Measurements from ENCODE around the gene MOB3A. TPM values are rescaled to one million over a fixed set of nuclear protein-coding genes. Genes with fewer than 3 reads are reported as not detected.

The MOB3A gene
- total and polyA plus RNA-seq, 2 of the 8 experiments (the other 6 are each of a cell fraction or from before 2014, with no cell fraction given), result 9.2 to 9.6 TPM

GRCh38 chr19:2083174-2083854, 12.8 kb downstream of the MOB3A start:
- Histone ChIP-seq H3K9me3 (ENCODE audit: insufficient read depth in 2 of 2, low read depth in 1 of 2, low read length in 1 of 2) (no peaks in the 10 kb centered on the region), H3K9ac (replicated peaks in 1 of 4; ENCODE audit: extremely low read depth in 1 of 4, low read depth in 3 of 4, low read length in 3 of 4) (no peak overlapping the region; a peak in 1 of 7 replicates), H3K4me1 (replicated peaks in 1 of 4; ENCODE audit: control insufficient read depth in 3 of 4, insufficient read depth in 4 of 4, low read length in 3 of 4) (no peaks in the 10 kb centered on the region; a peak in 2 of 7 replicates), H2BK15ac (ENCODE audit: low read length) (no peak overlapping the region), H4K91ac (replicated peaks; ENCODE audit: insufficient read length, low read length) (no peak overlapping the region), H3K14ac (ENCODE audit: insufficient read length) (no peak overlapping the region), H3K4ac (replicated peaks; ENCODE audit: insufficient read length, low read depth, low read length) (no peak overlapping the region), H2BK5ac (ENCODE audit: low read depth, low read length) (no peak overlapping the region), H3K23me2 (ENCODE audit: low read depth, low read length) (no peaks in the 10 kb centered on the region), H2AK5ac (ENCODE audit: low read depth, low read length) (no peak overlapping the region), H2BK12ac (ENCODE audit: low read depth, low read length) (no peak overlapping the region), H3K4me3 (ENCODE audit: extremely low read depth in 1 of 4, insufficient read depth in 2 of 4, low read depth in 3 of 4, low read length in 4 of 4) (no peak overlapping the region), H3K56ac (replicated peaks; ENCODE audit: insufficient read length, low read depth, low read length) (no peak overlapping the region), H4K20me1 (replicated peaks in 1 of 2; ENCODE audit: control insufficient read depth in 1 of 2, insufficient read depth in 2 of 2, low read length in 2 of 2) (no peaks in the 10 kb centered on the region), H3K23ac (ENCODE audit: insufficient read length) (no peak overlapping the region), H3K18ac (ENCODE audit: extremely low read depth, low read length) (no peak overlapping the region), H2BK20ac (ENCODE audit: low read length) (no peak overlapping the region), H2BK120ac (replicated peaks; ENCODE audit: low read depth, low read length) (no peak overlapping the region), H3K36me3 (ENCODE audit: control insufficient read depth in 2 of 4, insufficient read depth in 4 of 4, low read length in 3 of 4) (no peaks in the 10 kb centered on the region; a peak in 1 of 8 replicates), H3K27me3 (replicated peaks in 1 of 4; ENCODE audit: control insufficient read depth in 3 of 4, extremely low read depth in 1 of 4, insufficient read depth in 3 of 4, low read length in 3 of 4) (no peaks in the 10 kb centered on the region), H3K79me1 (ENCODE audit: low read depth, low read length) (no peaks in the 10 kb centered on the region), H3K4me2 (ENCODE audit: insufficient read depth in 1 of 2, low read depth in 2 of 2, low read length in 2 of 2) (no peak overlapping the region), H4K8ac (ENCODE audit: extremely low read depth, insufficient read depth, low read length) (no peak overlapping the region), H3K27ac (ENCODE audit: low read depth, low read length) (no peak overlapping the region), H3K79me2 (ENCODE audit: control insufficient read depth in 1 of 2, insufficient read depth in 2 of 2, low read length in 2 of 2) (no peaks in the 10 kb centered on the region), H4K5ac (ENCODE audit: insufficient read length, low read depth, low read length) (no peak overlapping the region), H2AFZ (ENCODE audit: low read length) (no peak overlapping the region)
- DNase-seq (ENCODE audit: low read depth in 1 of 2, low spot score in 2 of 2), result no peak
- ChIA-PET POLR2A (ENCODE audit: partially characterized antibody) (interaction anchor here (0.9 to 1.3 kb wide), 4 partner anchors 24 to 102 kb away, joined by 3 to 4 read pairs (median 3); no protein-coding TSS in a partner anchor), CTCF (ENCODE audit: partially characterized antibody) (interaction anchor here (0.7 to 2.6 kb wide), 5 partner anchors 9 to 75 kb away, joined by 3 to 14 read pairs (median 4); no protein-coding TSS in a partner anchor)
- 91% methylated on average over 19 of the region's 20 CpGs; no CpG with 5 or more reads in 1 of the 2 experiments for WGBS, 2 experiments (ENCODE audit: extremely low coverage in 1 of 2, insufficient coverage in 1 of 2, insufficient read length in 1 of 2, insufficient replicate concordance in 2 of 2, low coverage in 1 of 2, low lambda C conversion rate in 2 of 2, missing lambda C conversion rate in 1 of 2)
- FAIRE-seq, result no peak
- no peak for TF ChIP-seq NRF1 (IDR thresholded peaks at IDR 0.05; ENCODE audit: low read depth, low read length)
- TF ChIP-seq RNF2 (IDR thresholded peaks at IDR 0.05; ENCODE audit: borderline replicate concordance, low read depth, low read length, missing control alignments, poor library complexity, severe bottlenecking), result no peak
- no peak for TF ChIP-seq RAD21 (IDR thresholded peaks at IDR 0.05 in 1 of 2, conservative IDR thresholded peaks at IDR 0.05 in 1 of 2; ENCODE audit: low read depth in 2 of 2, low read length in 2 of 2)
- no peak for TF ChIP-seq NANOG (IDR thresholded peaks at IDR 0.05; ENCODE audit: insufficient read depth, low read depth, low read length, poor library complexity, severe bottlenecking)
- no peak for TF ChIP-seq TBP (IDR thresholded peaks at IDR 0.05; ENCODE audit: low read depth, low read length)
- TF ChIP-seq POU5F1 (IDR thresholded peaks at IDR 0.05; ENCODE audit: low read depth, low read length), result no peak
- TF ChIP-seq GTF2F1 (IDR thresholded peaks at IDR 0.05; ENCODE audit: borderline replicate concordance, low read depth, low read length), result no peak
- no peak for TF ChIP-seq RBBP5 (IDR thresholded peaks at IDR 0.05; ENCODE audit: borderline replicate concordance, low read depth, low read length)
- TF ChIP-seq PHF8 (conservative IDR thresholded peaks at IDR 0.05; ENCODE audit: low read depth, low read length), result no peak
- TF ChIP-seq TAF7 (optimal IDR thresholded peaks at IDR 0.05; ENCODE audit: borderline replicate concordance, low read depth, low read length), result no peak
- TF ChIP-seq CHD1 (IDR thresholded peaks at IDR 0.05; ENCODE audit: low read depth, low read length), result no peak
- TF ChIP-seq ZNF274 (IDR thresholded peaks at IDR 0.05; ENCODE audit: borderline replicate concordance, extremely low read depth, low read length), result no peak

Data from H1 (cell line).